Measurements from ENCODE around the gene CADPS2.

GRCh38 chr7:122543166-122543565, 343.1 kb downstream of the CADPS2 start:
- TF ChIP-seq CTCF (IDR thresholded peaks at IDR 0.05; ENCODE audit: borderline replicate concordance, extremely low read depth, low read length, poor library complexity, severe bottlenecking) (no peak), EZH2 (IDR thresholded peaks at IDR 0.05; ENCODE audit: borderline replicate concordance, low read depth, low read length, severe bottlenecking) (no peak)
